LNCaP clone FGC (cell line): Measurements from ENCODE around the gene SNX32.

Experiments
- DNase-seq: peaks from one replicate; pipeline ENCODE4 v3.0.0-alpha.2; 2011; ENCODE audit warnings: low read depth
- H3K4me3 ChIP-seq: 2 replicates; pipeline ENCODE4 v1.5.1; 2011; ENCODE audit warnings: mild to moderate bottlenecking, low read depth, low read length, control low read depth
- TF ChIP-seq, protein P1 (sequence below): IDR thresholded peaks from 2 replicates; pipeline ENCODE4 v1.5.1; 2012; ENCODE audit warnings: mild to moderate bottlenecking; ENCODE audit not compliant: control insufficient read depth, insufficient read depth; ENCODE audit errors: extremely low read depth

Gene SNX32

DNA sequence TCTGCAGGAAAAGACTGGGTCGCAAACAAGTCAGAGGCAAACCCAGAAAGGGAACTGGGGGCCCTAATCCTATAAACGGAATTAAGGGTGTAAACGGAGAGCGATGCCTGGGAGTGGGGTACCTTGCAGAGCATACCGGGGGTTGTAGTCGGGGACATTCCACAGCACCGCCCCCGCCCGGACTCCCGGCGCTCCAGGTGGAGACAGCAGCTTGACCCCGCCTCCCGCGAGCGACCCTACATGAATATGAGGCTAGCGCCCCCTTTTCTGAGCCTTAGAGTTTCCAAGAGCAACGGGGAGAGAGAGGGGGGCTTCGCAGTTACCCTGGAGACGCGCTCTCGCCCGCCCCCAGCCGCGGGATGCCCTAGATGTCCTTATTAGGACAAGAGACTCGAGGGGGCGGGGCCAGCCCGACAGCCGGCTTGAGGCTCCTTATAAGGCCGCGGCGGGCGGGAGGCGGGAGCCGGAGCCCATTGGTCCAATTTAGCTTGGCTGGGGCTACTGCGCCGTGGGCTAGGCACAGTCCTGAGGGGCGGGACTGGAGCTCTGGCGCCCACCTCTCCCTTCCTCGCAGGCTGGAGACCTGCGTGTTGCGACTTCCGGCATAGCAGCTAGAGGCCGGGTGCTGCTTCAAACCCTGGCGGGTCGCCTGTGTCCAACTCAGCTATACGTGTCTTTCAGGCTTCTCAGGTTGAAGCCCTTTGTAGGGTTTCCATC, 25.5 kb downstream of the SNX32 start:
- TF ChIP-seq, protein P1, sequence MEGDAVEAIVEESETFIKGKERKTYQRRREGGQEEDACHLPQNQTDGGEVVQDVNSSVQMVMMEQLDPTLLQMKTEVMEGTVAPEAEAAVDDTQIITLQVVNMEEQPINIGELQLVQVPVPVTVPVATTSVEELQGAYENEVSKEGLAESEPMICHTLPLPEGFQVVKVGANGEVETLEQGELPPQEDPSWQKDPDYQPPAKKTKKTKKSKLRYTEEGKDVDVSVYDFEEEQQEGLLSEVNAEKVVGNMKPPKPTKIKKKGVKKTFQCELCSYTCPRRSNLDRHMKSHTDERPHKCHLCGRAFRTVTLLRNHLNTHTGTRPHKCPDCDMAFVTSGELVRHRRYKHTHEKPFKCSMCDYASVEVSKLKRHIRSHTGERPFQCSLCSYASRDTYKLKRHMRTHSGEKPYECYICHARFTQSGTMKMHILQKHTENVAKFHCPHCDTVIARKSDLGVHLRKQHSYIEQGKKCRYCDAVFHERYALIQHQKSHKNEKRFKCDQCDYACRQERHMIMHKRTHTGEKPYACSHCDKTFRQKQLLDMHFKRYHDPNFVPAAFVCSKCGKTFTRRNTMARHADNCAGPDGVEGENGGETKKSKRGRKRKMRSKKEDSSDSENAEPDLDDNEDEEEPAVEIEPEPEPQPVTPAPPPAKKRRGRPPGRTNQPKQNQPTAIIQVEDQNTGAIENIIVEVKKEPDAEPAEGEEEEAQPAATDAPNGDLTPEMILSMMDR, result no peak
- peak; percentile 93 for DNase-seq
- peak overlapping the region; percentile 93 for H3K4me3 ChIP-seq

DNA sequence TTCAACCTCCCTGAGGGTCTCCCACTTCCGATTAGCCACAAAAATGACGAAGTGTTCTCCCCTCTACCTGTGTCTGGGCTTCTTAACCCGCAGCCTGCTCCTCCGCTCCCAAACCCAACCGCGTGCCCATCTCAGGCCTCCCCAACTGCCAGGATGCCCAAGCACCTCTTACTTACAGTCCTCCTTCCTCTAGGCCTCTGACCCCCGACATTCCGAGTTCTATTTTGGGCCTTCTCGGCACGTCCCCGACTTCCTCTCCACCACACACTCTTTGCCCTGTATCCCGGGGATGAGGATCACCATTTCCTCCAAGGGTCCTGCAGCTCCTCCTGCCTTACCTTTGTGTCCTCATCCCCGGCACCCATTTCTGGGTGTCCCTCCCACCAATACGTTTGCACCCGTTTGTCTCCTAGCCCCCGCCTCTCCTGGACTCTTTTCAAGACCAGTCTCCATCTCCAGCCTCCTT, 26.1 kb downstream of the SNX32 start:
- TF ChIP-seq, protein P1, result no peak
- H3K4me3 ChIP-seq, result peak overlapping the region; percentile 93
- no peak for DNase-seq

DNA sequence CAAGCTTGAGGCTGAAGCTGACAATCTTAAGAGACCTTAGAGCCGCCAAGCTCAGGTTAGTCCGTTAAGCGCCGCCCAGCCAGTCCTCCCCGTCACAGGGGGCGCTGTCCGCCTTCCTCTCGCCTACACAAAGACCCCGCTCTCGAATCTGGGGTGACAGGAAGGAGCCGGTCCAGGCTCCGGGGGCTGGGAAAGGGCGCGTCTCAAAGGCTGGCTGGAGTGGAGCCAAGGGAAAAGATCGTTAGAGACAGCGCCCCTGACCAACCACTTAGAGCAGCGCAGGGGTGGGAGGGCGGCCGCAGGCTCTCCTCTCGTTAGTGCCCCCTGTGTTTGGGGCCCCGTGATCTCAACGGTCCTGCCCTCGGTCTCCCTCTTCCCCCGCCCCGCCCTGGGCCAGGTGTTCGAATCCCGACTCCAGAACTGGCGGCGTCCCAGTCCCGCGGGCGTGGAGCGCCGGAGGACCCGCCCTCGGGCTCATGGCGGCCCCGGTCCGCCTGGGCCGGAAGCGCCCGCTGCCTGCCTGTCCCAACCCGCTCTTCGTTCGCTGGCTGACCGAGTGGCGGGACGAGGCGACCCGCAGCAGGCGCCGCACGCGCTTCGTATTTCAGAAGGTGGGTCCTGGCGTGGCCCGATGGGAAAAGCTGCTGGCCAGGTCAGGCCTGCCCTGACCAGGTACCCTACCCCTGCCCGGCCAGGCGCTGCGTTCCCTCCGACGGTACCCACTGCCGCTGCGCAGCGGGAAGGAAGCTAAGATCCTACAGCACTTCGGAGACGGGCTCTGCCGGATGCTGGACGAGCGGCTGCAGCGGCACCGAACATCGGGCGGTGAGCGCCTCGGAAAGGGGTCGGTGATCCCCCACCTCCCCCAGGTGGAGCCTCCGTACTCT, 26.8 kb downstream of the SNX32 start, which contains the start of gene MUS81:
MUS81 (plus strand) TSS at position 156 of the 887 bp plus-strand sequence; CDS start at position 477, 321 bp downstream.
- peak; percentile 90 for DNase-seq
- TF ChIP-seq, protein P1, result peak; percentile 83
- peak within 1 kb of the TSS; percentile 93 for H3K4me3 ChIP-seq

DNA sequence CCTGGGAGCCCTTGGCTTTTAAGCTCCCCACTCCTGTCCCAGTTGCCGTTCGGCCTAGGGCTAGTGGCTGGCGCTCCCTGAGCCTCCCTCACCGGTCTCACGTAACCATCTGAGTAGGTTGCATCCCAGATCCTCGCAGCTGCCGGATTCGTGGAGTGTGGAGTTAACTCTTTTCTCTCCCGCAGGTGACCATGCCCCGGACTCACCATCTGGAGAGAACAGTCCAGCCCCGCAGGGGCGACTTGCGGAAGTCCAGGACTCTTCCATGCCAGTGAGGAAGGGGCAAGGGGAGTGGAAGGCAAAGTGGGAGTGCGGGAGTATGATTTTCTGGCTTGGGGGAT, 27.4 kb downstream of the SNX32 start:
- TF ChIP-seq, protein P1, result no peak

DNA sequence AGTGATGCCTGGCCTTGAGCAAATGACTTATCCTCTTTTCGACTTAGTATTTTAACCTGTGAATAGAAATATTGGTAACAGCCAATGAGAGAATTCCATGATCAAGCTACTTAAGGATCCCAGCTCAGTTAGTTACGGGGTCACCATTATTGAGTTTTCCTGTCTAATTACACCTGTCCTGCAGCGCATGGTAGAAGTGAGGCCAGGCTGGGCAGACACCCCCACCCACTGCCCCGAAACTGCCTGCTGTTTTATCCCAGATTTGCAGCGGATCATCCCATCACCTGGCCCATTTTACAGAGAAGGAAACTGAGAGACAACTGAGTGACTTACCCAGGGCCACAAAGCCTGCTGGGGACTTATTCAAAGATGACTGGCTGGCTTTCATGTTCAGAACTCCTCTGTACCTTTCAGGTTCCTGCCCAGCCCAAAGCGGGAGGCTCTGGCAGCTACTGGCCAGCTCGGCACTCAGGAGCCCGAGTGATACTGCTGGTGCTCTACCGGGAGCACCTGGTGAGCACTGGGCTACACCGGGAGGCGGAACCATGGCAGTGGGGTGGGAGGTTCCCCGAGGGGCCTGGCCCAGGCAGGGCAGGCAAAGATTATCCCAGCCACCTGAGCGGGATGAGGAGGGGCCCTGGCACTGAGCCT, 27.9 kb downstream of the SNX32 start:
- TF ChIP-seq, protein P1, result no peak
- DNase-seq, result no peak
- H3K4me3 ChIP-seq, result peak overlapping the region; percentile 93

More for the DNA sequence above, 27.4 kb downstream of the SNX32 start:
- peak overlapping the region; percentile 93 for H3K4me3 ChIP-seq
- DNase-seq, result no peak

DNA sequence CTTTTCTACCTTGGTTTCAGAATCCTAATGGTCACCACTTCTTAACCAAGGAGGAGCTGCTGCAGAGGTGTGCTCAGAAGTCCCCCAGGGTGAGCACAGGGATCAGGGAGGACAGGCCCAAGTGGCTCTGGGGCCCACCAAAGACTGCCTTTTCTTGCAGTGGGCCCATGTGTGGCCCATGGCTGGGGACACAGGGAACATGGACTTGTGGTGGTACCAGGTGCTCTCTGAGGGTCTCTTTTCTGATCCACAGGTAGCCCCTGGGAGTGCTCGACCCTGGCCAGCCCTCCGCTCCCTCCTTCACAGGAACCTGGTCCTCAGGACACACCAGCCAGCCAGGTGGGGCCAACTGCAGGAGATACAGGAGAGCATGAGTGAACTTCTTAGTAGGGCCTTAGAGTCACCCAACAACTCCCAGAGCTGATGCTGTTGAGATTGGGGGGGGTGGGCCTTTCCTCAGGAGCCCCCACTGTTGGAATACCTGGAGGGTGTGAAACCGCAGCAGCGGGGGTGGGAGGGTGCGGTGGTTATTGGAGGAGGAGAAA, 28.5 kb downstream of the SNX32 start:
- peak overlapping the region; percentile 93 for H3K4me3 ChIP-seq
- TF ChIP-seq, protein P1, result no peak
- DNase-seq, result no peak
